Stimulated activated CD8-positive, alpha-beta memory T cell treated with anti-CD3 and anti-CD28 coated beads, Interleukin-15, amount 100 ng/mL, for 1 hour (primary cell): ENCODE measurements around the gene TCN2.
"Not testable (repeated sequence)": the region's sequence is repeated elsewhere in the genome, so short reads cannot be mapped to it uniquely, and the experiment has no call there.

Experiments
- DNase-seq: peaks from one replicate; pipeline ENCODE4 v3.0.0-alpha.2; 2020; ENCODE audit warnings: low read depth

The TCN2 gene

DNA sequence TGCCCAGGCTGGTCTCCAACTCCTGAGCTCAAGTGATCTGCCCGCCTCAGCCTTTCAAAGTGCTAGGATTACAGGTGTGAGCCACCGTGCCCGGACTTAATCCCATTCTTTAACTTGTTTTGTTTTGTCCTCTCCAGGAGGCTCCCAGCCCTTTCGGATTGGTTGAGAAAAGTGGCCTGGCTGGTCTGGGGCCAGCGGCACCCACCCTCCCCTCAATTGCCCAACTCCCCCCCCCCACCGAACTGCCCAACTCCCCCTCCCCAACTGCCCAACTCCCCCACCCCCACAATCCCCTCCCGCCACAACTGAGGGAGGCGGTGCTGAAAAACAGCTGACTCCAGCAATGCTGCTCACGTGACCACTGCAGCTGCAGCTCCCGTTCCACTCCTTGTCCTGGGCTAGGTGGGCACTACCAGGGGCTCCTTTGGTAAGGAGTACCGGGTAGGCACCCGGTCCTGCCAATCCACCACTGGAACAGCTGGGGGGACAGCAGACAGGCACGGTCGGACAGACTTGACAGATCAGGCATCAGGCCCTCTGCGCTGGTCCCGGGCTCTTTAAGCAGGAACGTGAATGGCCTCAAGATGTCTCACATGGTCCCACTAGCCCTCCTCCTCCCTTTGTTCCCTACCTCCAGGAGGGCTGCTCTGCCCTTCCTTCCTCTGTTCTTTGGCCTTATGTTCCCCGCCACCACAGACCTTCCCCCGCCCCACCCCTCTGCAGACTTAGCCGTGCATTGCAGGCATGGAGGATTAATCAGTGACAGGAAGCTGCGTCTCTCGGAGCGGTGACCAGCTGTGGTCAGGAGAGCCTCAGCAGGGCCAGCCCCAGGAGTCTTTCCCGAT is at the start of gene TCN2:
Gene TCN2, plus strand, starts transcription at position 720 of the 845 bp plus-strand sequence. CDS start 158 bp downstream, outside the sequence.
- no peak for DNase-seq

DNA sequence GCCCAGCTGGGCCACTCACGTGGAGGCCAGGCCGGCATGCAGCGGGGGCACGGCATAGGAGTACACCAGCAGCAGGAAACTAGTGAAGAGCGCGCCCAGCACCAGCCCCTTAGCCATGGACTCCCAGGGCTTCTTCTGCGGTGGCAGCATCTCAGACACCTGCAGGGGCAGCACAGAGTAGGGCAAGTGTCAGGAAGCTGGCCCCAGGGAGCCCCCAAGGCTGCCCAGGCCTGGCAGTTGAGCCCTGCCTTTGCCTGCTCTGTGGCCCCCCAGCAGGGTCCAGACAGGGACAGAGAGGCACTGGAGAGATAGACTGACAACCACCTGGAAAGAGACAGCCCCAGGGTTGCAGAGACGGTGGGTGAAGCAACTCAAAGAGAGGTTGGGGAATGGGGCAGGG is 49.7 kb upstream of the TCN2 start:
- DNase-seq: no peak

DNA sequence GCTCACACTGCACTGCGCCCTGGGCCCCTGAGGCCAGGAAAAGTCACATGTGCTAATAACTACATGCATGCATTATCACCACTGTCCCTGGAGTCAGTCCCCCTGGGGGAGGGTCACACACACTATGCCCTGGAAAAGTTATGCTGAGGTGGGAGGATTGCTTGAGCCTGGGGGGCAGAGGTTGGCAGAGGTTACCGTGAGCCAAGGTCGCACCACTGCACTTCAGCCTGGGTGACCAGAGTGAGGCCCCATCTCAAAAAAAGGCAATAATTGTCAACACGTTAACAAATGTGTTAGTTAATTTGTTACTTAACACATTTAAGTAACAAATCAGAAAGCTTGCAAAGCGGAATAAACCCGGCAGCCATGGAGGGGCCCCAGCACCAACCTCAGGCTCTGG is 47.1 kb upstream of the TCN2 start:
- no peak for DNase-seq

DNA sequence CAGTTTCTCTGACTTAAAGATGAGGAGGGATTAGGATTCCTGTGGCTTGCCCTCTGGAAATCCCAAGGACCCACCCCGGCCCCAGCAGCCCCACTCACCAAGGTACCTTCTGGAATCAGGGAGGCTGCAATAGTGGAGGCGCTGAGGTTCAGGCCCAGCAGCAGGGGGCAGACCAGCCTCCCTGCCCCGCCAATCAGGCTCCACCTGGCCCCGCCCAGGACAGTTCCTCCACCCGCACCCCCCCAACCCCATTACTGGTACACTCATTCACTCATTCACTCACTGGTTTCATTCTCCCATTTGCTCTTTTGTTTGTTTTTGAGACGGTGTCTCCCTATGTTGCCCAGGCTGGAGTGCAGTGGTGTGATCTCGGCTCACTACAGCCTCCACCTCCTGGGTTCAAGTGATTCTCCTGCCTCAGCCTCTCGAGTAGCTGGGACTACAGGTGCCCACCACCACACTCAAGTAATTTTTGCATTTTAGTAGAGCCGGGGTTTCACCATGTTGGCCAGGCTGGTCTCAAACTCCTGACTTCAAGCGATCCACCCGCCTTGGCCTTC is 46.3 kb upstream of the TCN2 start:
- not testable (repeated sequence) for DNase-seq

DNA sequence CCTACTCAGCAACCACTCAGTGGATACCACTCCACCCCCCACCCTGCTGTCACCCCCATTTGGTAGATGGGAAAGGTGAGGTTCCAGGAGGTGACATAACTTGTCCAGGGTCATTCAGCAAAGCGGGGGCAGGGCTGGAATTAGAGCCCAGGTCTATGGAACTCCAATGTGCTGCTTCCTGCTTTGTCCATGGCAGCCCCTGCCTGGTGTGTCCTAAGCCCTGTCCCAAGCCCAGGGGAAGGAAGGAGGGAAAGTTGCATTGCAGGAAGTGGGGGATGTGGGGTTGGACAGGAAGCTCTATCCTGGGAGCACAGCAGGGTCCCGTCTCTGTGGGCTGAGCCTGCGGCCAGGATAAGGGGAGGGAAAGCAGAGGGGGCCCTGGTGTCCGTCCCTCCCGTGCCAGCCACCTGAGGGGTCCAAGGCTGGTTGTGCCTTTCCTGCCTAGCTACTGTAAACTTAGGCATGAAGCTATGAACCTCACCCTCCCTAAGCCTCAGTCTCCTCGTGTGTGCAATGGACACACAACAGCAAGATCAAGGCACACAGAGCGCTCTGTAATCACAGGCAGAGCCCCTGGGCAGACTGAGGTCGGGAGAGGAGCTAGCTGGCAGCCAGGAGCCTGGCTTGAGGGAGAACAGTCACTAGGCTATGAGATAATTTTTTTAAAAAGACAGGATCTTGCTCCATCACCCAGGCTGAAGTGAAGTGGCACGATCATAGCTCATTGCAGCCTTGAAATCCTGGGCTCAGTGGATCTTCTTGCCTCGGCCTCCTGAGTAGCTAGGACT is 45.4 kb upstream of the TCN2 start:
- no peak for DNase-seq

DNA sequence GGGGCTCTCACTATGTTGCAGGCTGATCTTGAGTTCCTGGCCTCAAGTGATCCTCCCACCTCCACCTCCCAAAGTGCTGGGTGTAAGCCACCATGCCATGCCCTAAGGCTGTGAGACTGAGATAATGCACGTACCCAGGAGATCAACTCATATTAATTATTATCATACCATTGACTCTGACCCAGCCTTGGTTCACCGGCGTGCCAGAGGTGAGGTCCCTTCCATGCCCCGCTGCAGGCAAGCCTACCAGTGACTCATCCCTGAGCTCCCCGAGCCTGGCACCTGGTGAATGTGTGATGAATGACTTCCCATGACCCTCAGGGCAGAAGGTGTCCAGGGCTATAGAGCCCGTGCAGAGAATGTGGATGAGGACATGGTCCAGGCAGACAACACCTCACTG is 44.6 kb upstream of the TCN2 start:
- DNase-seq: no peak

DNA sequence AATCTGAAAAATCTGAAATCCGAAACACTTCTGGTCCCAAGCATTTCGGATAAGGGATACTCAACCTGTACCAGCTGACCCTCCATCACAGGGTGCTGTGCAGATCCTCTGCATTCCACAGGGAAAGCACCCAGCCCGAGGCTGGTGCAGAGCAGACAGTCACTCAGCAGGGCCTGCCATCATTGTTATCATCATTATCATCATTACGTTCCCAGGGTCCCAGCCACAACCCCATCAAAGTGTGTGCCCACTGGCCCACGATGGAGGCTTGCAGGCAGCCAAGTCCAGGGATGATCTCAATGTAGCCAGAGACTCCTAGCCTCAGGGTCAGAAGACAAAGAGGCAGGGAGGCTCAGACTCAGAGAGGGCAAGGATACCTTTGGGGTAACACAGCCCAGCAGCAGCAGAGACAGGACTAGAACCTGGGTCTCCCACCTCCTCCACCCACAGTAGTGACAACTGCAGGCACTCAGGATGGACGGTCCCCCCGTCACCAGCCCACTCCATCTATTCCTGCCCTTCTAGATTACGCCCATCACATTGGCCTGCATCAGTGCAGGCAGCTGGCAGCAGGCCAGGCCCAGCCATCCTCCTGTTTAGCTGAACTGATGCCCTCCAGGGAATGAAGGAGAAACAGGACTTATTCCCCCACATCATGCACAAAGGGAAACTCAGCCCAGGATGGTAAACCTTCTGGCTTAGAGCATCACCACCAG is 42.8 kb upstream of the TCN2 start:
- DNase-seq: no peak

DNA sequence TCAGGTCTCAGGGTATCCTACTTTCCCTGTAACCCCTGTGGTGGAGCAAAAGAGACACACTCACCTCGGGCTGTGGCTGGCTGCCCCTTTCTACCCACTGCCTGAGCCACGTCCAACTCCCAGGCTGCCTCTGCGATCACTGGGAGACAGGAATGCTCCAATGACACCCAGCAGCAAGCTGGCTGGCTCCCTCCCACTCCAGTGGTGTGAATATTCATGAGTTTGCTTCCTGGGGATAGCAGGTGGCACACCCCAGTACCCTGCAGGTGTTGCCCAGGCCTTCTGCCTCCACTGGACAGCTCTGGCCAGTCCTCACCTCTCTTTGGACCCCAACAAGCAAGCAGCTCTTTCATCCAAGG is 42.2 kb upstream of the TCN2 start:
- DNase-seq: no peak

DNA sequence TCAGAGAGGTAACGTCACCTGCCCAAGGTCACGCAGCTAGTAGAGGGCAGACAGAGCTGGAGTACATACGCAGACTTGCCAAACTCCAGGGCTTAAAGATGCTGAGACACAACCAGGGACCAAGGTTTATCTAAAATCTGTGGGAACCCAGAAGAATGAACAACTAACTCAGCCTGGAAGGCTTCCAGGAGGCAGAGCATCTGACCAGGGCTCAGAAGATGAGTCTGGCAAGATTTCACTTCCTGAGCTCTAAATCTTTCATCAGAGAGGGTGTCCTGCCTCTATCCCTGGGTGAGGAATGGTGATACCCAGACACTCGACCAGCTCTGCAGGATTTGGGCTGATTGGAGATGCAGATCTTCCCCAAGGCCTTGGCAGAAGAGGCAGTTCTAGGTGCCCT is 41.6 kb upstream of the TCN2 start:
- no peak for DNase-seq

DNA sequence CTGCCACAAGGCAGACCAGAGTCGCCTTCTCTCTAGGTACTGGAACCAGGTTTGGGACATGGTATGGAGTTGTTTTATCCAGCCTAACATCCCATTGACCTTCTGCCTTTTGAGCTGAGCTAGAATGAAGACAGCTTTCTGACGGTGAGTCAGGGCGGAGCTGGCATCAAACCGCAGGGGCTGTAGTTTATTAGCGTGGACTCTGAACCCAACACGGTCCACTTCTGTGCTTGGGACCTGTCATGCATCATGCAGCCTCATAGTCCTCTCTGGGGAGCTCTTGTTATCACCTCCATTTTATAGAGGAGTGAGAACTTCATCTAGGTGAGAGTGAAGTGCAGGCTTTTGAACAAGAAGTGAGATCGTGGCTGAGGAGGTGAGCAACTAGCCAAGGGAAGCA is 40.8 kb upstream of the TCN2 start:
- DNase-seq: no peak

DNA sequence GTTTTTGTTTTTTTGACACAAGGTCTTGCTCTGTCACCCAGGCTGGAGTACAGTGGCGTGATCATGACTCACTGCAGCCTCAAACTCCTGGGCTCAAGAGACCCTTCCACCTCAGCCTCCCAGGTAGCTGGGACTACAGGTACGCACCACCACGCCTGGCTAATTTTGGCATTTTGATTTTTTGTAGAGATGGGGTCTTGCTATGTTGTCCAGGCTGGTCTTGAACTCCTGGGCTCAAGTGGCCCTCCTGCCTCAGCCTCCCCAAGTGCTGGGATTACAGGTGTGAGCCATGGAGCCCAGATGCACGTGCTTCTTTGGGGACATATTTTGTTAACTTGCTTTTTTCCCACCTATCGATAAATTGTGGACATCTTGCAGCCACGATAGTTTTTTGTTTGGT is 39.7 kb upstream of the TCN2 start:
- not testable (repeated sequence) for DNase-seq

DNA sequence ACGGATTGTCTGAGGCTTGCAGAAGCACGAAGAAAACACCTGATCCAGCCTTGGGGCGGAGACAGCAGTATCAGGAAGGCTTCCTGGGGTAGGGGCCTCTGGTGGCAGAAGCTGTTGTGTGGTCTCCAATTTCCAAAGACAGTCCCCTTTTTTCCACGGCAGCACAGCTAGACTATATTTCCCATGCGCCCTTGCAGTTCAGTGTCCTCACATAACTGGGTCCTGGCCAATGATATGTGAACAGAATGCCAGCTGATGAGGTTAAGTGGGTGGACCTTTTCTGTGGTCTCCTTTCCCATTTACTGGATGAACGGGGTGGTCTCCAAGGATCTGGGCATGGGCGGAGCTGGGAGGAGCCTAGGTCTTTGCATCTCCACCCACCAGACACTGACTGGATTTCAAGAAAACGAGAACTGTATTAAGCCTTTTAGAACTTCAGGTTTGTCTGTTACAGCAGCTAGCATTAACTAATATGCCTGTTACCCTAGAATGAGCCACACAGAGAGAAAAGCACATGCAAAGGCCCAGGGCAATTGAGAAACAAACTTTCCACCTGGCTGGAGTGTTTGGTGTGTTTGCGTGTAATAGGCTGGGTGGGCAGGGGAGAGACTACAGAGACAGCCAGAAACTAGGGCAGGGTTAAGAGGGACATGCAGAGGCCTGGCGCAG is 38.7 kb upstream of the TCN2 start:
- no peak for DNase-seq

DNA sequence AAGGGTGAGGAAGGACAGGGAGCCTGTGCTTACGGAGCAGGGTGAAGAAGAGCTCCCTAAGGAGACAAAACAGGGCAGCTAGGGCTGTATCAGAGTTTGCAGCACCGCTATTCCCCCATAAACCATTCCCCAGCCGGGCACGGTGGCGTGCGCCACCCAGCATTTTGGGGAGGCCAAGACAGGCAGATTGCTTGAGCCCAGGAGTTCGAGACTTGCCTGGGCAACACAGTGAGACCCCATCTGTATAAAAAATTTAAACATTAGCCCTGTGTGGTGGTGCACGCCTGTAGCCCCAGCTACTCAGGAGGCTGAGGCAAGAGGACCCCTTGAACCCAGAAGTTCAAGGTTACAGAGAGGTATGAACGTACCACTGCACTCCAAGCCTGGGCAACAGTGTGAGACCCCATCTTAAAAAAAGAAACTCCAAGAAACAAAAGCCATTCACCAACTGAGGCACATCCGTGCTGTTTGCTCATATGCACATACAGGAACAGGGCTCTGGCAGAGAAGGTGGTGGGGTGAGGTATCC is 37.2 kb upstream of the TCN2 start:
- no peak for DNase-seq

DNA sequence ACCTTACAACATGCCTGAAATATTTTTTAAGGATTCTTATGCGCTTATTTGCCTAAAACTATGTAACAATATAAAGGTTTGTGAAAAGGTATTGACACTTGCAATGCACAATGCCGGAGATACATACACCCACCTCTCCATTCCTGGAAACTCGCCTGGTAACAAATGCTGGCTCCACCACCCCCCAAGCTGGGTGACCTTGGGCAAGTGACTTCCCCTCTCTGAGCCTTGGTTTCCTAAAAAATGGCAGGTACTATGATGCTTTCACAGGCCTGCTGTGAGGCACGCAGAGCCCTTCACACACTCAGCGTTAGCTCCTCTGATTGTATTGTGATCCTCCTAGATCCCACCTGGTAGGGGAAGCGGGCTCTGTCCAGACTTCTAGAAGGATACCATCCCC is 34.8 kb upstream of the TCN2 start:
- no peak for DNase-seq

DNA sequence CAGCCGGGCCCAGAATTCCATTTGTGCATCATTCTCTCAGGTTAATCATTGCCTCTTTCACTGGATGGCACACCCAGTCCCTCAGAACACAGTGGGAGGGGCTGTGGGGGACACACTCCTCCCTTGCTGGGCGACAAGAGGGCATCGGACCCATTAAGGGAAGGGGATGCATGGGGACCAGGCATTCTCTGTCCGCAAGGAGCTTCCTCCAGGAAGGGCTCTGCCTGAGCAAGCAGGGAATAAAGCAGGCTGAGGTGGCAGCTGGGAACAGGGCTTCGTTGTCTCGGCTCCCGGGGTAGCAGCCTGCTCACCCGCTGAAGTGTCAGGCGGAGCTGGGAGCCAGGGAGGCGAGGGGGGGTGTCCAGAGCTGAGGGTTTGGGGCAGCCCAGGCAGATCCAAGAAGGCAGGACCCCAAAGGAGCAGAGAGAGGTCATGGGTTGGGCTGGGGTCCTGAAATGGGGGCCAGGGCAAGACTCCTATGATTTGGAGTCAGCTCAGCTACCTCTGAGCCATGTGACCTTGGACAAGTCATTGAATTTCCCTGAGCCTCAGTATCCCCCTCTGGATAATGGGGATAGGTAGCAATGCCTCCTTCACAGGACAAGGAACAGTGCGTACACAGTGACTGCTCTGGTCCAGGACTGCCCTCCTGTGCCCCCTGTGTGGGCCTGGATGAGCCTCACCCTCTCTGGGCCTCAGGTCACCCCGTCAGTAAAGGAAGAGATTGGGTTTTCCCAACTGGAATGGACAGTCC is 34.0 kb upstream of the TCN2 start:
- DNase-seq: no peak

DNA sequence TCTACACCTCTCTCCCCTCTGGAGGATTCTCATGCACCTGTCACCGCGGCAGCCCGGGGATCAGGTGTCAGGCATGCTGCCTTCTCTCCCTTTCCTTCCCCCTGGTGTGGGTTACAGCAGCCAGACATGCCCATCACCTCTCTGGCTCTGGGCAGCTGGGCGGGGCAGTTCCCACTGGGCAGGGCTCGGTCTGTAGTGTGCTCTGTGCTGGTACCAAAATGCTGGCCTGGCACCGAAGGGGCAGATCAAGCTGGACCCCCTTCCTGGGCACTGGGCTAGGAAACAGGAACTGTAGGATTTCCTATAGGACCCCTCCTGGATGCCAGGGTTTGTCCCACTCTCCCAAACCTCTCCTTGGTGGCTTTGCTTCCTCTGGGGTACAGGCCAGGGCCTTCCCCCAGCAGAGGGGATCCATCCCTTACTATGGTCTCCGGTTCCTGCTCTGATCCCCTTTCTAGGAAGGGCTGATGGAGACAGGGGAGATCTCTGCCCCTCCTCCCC is 33.3 kb upstream of the TCN2 start:
- no peak for DNase-seq

DNA sequence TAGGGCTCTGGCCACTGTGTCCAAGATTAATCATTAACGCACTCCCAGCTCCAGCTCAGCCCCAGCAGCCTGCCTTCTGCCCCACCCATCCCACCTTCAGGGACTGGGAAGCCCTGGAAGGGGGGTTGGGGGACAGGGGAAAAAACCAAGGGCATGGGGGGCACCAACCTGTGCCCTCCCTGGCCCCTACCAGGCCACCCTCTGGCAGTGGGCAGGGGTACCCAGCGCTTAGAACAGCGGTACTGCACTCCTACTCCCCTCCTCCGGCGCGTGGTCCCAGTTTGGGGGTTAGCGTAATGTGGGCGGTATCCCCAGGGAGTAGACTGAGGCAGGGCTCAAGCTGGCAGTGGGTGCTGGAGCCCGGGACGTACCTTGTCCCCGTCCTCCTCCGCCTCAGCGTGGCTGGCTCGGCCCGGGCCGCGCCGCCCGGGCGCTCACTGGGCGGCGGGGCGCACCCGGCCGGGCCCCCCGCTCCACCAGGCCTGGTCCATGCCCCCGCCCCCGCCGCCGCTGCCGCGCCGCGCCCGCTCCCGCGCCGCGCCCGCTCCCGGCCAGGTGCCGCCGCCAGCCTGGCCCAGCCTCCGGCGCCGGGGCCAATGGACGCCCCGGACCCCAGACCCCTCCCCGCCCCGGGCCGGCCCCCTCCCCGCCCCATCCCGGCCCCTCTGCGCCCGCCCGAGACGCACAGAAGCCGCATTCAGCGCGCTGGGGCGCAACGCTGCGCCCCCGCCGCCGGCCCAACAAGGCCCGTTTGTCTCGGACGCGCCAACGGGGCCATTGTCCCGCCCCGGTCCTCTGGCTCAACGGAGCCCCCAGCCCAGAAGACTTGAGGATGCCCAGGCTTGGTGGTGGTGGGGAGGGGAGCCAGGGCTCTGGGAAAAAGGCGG is 32.6 kb upstream of the TCN2 start, which contains the start of gene GAL3ST1:
Gene GAL3ST1, minus strand, starts transcription at position 571 of the 887 bp plus-strand sequence. CDS start 17,273 bp downstream, outside the sequence.
- DNase-seq: no peak

DNA sequence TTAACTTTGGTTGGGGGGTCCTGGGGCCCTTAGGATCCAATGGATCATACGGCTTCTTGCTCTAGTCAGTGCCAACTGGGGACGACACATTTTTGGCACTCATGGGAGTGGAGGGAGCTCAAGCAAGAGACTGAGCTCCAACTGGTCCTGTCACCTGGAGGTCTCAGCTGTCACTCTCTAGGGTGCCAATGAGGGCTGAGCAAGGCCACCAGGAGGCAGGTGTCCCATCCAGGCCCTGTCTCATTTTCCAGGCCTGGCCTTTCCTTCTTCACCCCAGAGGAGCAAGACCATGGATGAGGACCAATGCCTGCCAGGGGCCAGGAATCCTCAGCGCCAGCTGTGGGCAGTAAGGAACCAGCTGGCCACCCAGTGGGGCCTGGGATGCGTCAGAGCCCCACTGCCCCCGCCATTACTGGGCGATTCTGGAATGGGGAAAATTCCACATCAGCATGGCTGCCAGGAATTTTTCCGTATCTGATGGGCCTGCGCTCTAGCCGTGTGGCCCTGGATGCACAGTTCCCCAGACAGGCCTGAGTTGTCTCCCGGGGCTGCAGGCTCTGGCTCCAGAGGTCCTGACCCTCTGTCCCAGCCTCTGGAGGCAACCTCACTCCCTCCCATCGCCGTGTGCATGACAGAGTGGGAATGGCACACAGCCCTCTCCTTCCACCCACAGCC is 31.8 kb upstream of the TCN2 start:
- DNase-seq: no peak

DNA sequence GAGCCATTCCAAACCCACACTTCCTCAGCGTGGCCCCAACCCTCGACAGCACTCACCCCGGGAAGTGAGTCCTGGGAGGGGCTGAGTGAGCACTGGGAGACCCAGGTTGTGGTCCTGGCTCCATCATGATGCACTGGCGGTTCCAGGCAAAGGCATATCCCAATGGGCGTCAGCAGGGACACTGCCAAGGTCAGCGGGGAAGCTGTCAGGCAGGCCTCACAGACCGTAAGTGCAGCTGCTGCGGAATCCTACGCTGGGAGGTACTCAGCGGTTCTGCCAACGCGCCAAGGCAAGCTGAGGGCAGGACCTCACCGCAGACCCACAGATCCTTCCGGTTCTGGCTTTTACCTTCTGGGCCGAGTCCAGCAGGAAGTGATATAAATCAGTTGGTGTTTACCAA is 31.1 kb upstream of the TCN2 start:
- no peak for DNase-seq
